ENCODE data around the gene MYO6.

Gene MYO6

DNA sequence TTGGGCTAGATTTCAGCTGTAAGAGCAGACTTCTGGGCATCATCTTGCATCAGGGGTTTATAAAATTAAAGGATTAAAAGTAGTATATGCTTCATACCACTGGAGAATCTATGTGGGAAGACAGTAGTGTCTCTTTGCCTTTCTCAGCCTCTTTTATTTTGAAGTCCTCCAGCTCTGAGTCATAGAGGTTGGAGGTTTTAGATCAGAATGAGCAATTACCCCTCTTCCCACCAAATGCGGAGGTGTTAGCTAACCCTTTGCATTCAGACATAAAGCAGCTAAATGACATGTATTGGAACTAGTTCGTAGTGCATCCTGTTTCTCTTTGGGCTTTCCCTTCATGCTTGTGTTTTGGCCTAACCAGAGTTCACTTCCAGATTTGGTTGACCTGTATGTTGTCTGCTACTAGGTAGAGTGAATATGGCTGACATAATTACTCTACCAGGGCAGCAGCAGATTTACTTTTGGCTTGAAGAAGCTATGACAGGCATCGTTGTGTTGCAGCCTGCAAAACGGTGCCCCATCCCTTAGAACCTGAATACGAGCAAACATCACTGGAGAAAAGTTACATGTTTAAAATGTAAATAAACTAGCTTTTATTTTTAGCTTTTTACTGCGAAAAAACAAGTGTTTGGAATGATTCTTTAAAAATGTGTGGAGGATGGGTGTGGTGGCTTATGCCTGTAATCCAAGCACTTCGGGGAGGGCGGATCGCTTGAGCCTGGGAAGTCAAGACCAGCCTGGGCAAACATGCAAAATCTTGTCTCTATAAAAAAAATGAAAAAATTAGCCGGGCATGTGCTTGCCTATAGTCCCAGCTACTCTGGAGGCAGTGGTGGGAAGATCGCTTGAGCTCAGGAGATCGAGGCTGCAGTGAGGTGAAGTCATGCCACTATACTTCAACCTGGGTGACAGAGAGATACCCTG is 82.2 kb downstream of the MYO6 start:
- no peak for DNase-seq

DNA sequence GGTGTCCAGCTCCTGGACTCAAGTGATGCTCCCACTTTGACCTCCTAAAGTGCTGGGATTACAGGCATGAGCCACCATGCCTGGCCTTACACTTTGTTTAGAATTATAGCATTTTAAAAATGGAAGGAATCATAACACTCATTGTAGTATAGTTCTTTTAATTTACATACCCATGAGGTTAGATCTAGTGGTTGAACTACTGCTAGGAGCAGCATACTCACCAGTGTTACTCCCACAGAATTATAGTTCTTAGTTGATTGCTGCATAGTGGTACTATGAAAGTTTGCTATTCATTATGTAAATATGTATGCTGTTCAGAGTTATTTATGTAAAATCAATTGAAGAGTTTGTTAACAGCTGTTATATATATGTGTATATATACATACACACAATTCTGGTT is 85.4 kb downstream of the MYO6 start:
- DNase-seq, result no peak

DNA sequence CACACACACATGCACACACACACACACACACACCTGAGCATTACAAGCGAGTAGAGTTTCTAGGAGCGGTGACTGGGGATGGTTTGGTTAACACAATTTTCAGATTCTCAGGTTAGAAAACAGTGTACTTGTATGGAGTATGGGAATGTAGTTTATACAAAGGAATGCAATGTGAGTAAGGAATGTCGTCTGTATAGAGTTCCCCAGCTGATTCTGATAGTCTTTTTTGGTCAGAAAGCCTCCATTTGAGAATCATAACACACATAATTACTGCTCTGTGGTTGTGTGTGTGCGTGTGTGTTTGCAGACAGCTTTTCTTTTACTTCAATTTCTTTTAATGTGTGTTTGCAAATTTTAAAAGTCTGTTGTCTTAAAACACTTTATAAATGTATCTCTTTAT is 93.2 kb downstream of the MYO6 start:
- no peak for DNase-seq

- no peak for DNase-seq
Measured at GRCh38 chr6:75842732-75843131, 93.7 kb downstream of the MYO6 start.

DNA sequence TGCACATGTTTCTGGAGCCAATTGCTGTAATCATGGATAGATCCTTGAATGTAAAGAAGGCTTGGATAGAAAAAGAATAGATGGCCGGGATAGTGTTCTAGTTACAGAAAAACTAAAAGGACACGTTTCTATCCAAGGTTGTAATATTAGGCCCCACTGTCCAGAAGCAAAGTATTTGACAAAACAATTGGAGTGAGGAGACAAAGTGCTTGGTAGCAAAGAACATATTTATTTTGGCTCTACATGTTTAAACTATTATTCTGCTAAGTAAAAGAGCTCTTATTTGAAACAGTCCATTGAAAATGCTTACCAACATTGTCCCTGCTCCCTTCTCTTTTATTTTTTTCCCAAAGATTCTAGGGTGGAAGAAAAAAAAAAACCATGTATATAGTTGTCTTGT is 94.4 kb downstream of the MYO6 start:
- no peak for DNase-seq

GRCh38 chr6:75848274-75848673 is 99.2 kb downstream of the MYO6 start:
- no peak for DNase-seq

GRCh38 chr6:75849329-75850025 is 100.4 kb downstream of the MYO6 start:
- DNase-seq, result no peak

- no peak for DNase-seq
Measured at GRCh38 chr6:75850026-75850833, 101.2 kb downstream of the MYO6 start.

- DNase-seq, result no peak
Measured at GRCh38 chr6:75852721-75853120, 103.7 kb downstream of the MYO6 start.

GRCh38 chr6:75853806-75854205 is 104.8 kb downstream of the MYO6 start:
- no peak for DNase-seq

GRCh38 chr6:75855052-75855451 is 106.0 kb downstream of the MYO6 start:
- no peak for DNase-seq

GRCh38 chr6:75856902-75857301 is 107.9 kb downstream of the MYO6 start:
- DNase-seq, result no peak

DNA sequence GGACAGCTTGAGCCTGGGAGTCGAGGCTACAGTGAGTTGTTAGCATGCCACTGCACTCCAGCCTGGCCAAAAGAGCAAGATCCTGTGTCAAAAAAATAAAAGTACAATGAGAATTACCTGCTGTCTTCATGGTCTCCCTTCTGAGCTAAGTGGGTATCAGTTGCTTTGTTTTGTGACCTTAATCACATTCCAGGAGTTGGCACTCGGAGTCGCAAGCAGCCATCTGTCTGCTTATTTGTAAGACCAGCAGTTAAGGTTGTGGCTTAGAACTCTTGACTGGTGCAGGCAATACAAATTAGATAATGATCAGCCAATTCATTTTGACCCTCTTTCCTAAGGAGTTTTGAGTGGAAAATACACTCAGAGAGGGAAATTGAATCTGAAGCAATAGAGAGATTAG is 114.0 kb downstream of the MYO6 start:
- DNase-seq, result no peak

DNA sequence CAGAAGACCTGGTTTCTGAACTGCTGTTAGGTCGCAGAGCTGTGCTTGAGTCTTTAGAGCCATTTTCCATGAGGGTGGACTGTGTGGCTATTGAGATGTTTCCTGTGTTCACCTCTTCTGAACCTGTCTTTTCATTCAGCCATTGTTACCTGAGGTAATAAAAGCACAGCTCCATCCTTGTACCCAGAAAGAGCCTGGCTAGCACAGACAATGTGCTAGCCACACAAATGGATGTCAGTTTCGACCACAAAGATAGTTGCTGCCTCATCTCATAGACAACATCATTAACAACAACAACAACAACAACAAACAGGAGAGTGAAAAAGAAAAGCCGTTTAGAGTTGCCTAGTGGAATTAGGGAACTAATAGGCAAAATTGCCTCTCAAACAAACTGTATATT is 114.7 kb downstream of the MYO6 start:
- DNase-seq, result no peak

DNA sequence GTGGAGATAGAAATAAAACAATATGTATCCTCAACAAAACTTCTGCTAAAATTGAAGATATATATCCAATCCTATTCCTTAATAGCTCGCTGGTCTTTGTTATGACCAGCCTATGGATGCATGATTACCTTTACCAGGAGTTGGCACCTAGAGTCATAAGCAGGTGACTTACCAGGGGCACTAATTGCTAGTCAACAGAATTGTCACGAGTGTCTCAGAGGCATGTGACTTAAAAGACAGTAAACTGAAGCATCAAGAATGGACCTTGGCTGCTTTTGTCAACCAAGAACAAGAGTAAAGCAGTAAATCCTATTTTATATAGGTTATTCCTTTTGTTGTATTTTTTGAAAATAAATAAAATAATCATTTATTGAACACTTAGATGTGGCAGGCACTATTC is 115.4 kb downstream of the MYO6 start:
- DNase-seq, result no peak

DNA sequence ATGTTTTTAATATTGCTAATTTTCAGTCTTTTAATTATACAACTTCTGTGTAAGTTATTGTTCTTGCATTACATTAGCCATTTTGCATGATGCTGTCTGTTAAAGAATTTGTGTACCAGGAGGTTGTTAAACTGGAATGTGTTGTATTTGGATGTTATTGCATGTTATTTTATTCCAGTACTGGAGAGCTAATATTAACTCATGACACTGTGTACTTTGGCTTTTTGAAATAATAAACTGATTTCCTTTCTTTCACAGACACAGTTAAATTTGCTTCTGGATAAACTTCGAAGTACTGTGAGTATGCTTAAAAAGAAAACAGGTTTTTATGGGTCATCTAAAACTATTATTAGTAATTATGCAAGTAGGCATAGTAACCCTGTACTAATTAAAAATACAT is 121.3 kb downstream of the MYO6 start:
- no peak for DNase-seq

- no peak for DNase-seq
Measured at GRCh38 chr6:75874224-75874623, 125.2 kb downstream of the MYO6 start.

- no peak for DNase-seq
Measured at GRCh38 chr6:75876152-75876551, 127.1 kb downstream of the MYO6 start.

- no peak for DNase-seq
Measured at GRCh38 chr6:75880305-75880704, 131.3 kb downstream of the MYO6 start.

GRCh38 chr6:75882734-75883133 is 133.7 kb downstream of the MYO6 start:
- no peak for DNase-seq

DNA sequence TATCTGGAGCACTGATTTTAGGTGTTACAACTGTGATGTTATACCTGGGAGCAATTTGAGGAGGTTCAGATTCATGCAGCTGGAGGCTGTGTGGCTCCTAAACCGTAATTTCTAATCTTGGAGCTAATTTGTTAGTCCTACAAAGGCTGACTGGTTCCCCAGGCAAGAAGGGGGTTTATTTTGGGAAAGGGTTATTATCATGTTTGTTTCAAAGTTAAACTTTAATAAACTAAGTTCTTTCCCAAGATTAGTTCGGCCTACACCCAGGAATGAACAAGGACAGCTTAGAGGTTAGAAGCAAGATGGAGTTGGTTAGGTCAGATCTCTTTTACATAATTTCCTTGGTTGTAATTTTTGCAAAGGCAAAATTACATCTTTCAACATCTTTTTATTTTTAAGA is 135.8 kb downstream of the MYO6 start:
- no peak for DNase-seq

DNA sequence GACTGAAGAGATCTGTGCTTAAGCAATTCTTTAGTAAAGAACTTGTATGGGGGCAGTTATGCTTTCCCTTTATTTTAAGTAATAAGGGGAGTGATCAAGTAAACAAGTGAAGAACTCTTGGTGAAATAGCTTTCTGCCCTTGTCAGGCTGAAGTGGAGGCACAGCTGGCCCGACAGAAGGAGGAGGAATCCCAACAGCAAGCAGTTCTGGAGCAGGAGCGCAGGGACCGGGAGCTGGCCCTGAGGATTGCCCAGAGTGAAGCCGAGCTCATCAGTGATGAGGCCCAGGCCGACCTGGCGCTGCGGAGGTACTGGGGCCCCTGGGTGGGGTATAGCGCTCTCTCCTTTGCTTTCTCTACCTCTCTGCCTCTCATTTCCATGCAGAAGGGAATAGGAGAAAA is 143.3 kb downstream of the MYO6 start:
- DNase-seq, result no peak

DNA sequence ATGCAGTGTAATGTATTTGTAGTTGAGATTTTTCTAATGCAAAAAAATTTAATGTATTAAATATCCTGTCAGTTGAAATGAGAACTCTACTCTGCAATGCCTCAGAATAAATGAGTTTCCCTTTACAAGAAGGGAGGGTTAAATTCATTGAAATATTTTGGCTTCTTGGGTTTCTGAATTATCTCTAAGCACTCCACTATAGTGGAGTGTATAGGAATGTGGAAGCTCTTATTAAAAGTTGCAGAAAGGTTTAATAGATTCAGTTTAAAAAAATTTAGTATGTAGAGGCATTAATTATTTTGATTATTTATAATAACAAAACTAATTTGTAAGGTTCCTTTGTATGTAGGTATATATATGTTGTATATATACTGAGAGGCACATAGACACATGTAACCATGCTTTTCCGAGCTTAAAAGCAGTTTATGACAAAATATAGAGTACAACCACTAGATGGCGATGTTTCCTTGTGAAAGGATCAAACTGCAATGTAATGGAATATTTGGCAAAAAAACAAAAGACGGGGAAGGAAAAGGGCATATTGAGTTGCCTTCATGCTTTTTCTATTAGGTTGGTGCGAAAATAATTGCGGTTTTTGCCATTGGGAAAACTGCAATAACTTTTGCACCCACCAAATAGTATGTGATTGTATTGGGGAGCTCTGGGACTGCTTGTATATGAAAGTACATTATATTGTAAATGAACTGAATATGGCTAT is 144.2 kb downstream of the MYO6 start:
- DNase-seq, result no peak

Data from NCI-H187 (cell line).